Measurements from ENCODE around the gene SPTB. TPM values are rescaled to one million over a fixed set of nuclear protein-coding genes. Genes with fewer than 3 reads are reported as not detected.

The SPTB gene
- total RNA-seq, 4 donors from 2014 or later: 1.1 to 3.5 (median 1.4) TPM

- ATAC-seq (ENCODE audit: low FRiP score) (no peak), DNase-seq (ENCODE audit: low spot score) (no peak)
- TF ChIP-seq CTCF (IDR thresholded peaks at IDR 0.05): no peak
Measured at GRCh38 chr14:64871344-64871743, 8.4 kb downstream of the SPTB start.

- ATAC-seq (ENCODE audit: low FRiP score) (no peak), DNase-seq (ENCODE audit: low spot score) (no peak)
- no peak for TF ChIP-seq CTCF (IDR thresholded peaks at IDR 0.05)
Measured at GRCh38 chr14:64870160-64870559, 9.5 kb downstream of the SPTB start.

- TF ChIP-seq CTCF (IDR thresholded peaks at IDR 0.05): no peak
- DNase-seq (ENCODE audit: low spot score) (no peak), ATAC-seq (ENCODE audit: low FRiP score) (no peak)
Measured at GRCh38 chr14:64868841-64869240, 10.9 kb downstream of the SPTB start.

- no peak for ATAC-seq (ENCODE audit: low FRiP score)
Measured at GRCh38 chr14:64868379-64868778, 11.3 kb downstream of the SPTB start.

GRCh38 chr14:64867182-64867581 is 12.5 kb downstream of the SPTB start:
- ATAC-seq (ENCODE audit: low FRiP score) (no peak), DNase-seq (ENCODE audit: low spot score) (no peak)
- no peak for TF ChIP-seq CTCF (IDR thresholded peaks at IDR 0.05)

More at GRCh38 chr14:64868379-64868778, 11.3 kb downstream of the SPTB start:
- TF ChIP-seq CTCF (IDR thresholded peaks at IDR 0.05): no peak
- DNase-seq (ENCODE audit: low spot score): no peak

- ATAC-seq (ENCODE audit: low FRiP score): no peak
Measured at GRCh38 chr14:64865992-64866391, 13.7 kb downstream of the SPTB start.

More at GRCh38 chr14:64865992-64866391, 13.7 kb downstream of the SPTB start:
- no peak for TF ChIP-seq CTCF (IDR thresholded peaks at IDR 0.05)
- no peak for DNase-seq (ENCODE audit: low spot score)

Data from omental fat pad (tissue), 4 donors.